AG04449 (cell line): ENCODE measurements around the gene MISP.
"Not testable (repeated sequence)": the region's sequence is repeated elsewhere in the genome, so short reads cannot be mapped to it uniquely, and the experiment has no call there.

ENCODE experiments used
- CTCF ChIA-PET: fragments of 350-600 bp; formaldehyde crosslinking; extraction: SDS; loops from one replicate; lab custom pipeline; 2021; ENCODE audit warnings: antibody characterized with exemption; lab: Yijun Ruan, JAX
- POLR2A ChIA-PET: fragments of 400-600, 350-600 bp; formaldehyde crosslinking; extraction: SDS; loops from one replicate; lab custom pipeline; 2020; ENCODE audit warnings: antibody characterized with exemption, inconsistent platforms; lab: Yijun Ruan, JAX
- DNase-seq: peaks from one replicate; pipeline ENCODE4 v3.0.0-alpha.2; 2010; ENCODE audit warnings: low read depth, low spot score
- H3K4me3 ChIP-seq: 2 replicates; pipeline ENCODE4 v1.5.1; 2011; ENCODE audit warnings: low read depth, mild to moderate bottlenecking, control low read depth, low read length
- TF ChIP-seq, protein P1 (sequence below): IDR thresholded peaks from one replicate; pipeline ENCODE4 v1.5.1; 2011; ENCODE audit warnings: mild to moderate bottlenecking, moderate library complexity, low read length, control low read depth, inconsistent platforms; ENCODE audit not compliant: insufficient read depth; ENCODE audit errors: missing control alignments

MISP gene

DNA sequence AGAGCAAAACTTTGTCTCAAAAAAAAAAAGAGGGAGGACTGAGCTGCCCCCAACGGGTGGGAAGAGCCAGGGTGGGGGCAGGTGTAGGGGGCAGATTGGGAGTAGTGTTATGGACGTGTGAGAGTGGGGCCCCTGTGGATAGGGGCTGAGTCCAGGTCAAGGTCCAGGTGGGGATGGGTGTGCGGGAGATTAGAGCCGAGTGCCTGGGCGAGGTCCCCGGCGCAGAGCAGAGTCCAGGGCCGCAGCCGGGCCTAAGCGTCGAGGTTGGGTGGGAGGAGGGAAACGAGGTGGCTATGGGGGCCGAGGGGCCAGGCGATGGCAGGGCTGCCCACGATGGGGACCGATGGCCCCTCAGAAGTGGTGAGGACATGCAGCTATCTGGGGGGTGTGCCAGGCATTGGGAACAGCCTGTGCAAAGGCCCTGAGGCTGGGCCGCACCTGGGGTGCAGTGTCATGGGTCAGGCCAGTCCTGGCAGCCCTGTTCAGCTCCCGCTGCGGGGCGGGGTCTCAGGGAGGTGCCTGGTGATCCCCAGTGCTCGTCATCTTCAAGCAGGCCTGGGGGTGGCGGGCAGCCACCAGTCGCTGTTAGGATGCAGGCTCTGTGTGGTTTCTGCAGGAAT lies 12.3 kb upstream of the MISP start:
- CTCF ChIA-PET = interaction anchor here (1.0 to 1.7 kb wide), 5 partner anchors 12 to 116 kb away, joined by 3 to 7 read pairs (median 5); partner anchors contain the start of gene RNF126
- no peak overlapping the region for H3K4me3 ChIP-seq
- DNase-seq = no peak
- POLR2A ChIA-PET = no interaction called here
- TF ChIP-seq, protein P1, sequence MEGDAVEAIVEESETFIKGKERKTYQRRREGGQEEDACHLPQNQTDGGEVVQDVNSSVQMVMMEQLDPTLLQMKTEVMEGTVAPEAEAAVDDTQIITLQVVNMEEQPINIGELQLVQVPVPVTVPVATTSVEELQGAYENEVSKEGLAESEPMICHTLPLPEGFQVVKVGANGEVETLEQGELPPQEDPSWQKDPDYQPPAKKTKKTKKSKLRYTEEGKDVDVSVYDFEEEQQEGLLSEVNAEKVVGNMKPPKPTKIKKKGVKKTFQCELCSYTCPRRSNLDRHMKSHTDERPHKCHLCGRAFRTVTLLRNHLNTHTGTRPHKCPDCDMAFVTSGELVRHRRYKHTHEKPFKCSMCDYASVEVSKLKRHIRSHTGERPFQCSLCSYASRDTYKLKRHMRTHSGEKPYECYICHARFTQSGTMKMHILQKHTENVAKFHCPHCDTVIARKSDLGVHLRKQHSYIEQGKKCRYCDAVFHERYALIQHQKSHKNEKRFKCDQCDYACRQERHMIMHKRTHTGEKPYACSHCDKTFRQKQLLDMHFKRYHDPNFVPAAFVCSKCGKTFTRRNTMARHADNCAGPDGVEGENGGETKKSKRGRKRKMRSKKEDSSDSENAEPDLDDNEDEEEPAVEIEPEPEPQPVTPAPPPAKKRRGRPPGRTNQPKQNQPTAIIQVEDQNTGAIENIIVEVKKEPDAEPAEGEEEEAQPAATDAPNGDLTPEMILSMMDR = no peak

DNA sequence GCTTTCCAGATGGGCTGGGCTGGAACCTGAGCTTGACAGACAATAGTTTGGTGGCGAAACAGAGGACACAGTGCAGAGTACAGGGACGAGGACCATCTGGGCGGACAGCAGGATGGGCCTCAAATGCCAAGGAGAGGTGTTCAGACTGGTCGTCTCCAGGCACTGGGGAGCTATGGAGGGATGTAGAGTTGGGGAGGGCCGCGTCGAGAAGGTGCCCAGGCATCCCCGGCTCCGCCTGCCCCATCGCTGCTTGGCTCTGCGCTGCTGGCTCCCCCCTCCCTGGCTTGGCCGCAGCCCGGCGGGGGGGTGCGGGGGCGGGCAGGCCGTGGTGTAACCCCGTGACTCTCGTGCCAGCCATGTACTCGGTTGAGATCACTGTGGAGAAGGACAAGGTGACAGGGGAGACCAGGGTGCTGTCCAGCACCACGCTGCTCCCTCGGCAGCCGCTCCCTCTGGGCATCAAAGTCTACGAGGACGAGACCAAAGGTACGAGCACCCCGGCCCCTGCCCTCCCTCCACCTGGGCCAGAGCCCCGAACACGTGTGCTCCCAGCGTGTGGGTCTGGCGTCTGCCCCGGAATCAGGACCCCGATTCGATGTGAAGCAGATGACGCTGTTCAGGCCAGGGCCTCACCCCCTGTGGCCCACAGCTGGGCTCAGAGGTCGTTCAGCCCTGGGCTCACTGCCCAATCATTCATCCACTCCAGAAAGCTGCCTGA lies 10.8 kb upstream of the MISP start:
- POLR2A ChIA-PET = no interaction called here
- no peak for DNase-seq
- TF ChIP-seq, protein P1 = no peak
- no peak overlapping the region for H3K4me3 ChIP-seq
- CTCF ChIA-PET = interaction anchor here (1.0 to 1.7 kb wide), 3 partner anchors 10 to 114 kb away, joined by 3 to 7 read pairs (median 3); partner anchors contain the start of gene RNF126

DNA sequence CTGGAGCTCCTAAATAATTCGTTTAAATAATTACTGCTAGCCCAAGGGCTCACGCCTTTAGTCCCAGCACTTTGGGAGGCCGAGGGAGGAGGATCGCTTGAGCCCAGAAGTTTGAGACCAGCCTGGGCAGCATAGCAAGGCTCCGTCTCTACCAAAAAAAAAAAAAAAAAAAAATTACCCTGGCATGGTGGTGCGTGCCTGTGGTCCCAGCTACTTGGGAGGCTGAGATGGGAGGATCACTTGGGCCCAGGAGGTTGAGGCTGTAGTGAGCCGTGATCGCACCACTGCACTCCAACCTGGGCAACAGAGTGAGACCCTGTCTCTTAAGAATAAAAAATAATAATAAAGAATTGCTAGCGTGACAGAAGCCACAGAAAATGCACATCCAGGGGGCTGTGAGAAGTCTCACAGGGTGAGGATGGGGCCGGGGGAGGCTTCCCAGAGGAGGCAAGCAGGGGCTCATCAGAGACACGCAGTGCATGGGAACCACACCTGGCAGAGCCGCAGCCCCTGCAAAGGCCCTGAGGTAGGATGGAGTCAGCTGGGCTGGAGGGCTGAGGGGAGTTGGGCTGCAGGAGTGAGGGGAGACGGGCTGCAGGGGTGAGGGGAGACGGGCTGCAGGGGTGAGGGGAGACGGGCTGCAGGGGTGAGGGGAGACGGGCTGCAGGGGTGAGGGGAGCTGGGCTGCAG lies 10.0 kb upstream of the MISP start:
- POLR2A ChIA-PET, DNase-seq, H3K4me3 ChIP-seq: not testable (repeated sequence)
- CTCF ChIA-PET = interaction anchor here (0.9 to 1.2 kb wide), 2 partner anchors 10 to 77 kb away, joined by 3 to 4 read pairs; partner anchors contain the start of gene RNF126

DNA sequence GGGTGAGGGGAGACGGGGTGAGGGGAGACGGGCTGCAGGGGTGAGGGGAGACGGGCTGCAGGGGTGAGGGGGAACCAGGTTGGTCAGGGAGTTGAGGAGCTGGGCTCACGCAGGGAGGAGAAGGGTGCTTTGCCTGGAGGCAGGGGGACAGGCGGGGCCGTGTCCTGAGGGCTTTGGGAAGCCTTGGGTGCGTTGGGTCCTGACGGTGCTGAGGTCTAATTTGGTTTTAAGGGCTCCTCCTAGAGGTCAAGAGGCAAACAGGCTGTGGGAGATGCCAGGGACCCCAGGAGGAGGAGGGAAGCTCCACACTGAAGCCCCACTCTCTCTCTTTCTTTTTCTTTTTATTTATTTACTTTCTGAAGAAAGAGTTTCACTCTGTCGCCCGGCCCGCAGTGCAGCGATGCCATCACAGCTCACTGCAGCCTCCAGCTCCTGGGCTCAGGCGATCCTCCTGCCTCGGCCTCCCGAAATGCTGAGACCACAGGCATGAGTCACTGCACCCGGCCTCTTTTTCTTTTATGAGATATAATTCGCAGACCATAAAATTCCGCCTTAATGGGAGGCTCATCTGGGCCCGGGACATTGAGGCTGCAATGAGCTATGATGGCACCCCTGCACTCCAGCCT lies 9.3 kb upstream of the MISP start:
- H3K4me3 ChIP-seq = no peak overlapping the region
- TF ChIP-seq, protein P1 = no peak
- POLR2A ChIA-PET = no interaction called here
- DNase-seq = no peak
- CTCF ChIA-PET = interaction anchor here (0.9 to 1.2 kb wide), 2 partner anchors 11 to 78 kb away, joined by 3 to 4 read pairs; partner anchors contain the start of gene RNF126

DNA sequence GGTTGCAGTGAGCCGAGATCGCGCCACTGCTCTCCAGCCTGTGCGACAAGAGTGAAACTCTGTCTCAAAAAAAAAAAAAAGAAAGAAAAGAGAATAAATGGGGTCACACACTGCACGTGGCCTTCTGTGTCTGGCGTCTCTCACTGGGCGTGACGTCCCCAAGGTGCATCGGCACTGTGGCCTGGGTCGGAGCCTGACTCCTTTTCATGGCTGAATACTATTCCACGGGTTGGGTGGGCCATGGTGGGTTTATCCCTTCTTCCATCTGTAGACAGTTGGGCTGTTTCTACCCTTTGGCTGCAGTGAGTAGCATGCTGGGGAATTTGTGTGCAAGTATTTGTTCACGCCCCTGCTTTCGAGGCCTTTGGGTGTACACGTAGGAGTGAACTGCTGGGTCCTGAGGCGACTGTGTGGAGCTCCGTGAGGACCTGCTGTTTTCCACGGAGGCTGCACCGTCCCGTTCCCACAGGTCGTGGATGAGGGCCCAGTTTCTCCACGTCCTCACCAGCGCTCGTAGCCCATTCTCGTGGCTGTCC lies 8.3 kb upstream of the MISP start:
- ChIA-PET CTCF (interaction anchor here (1.2 kb wide), 1 partner anchor 12 kb away, joined by 3 read pairs; no protein-coding TSS in a partner anchor), POLR2A (no interaction called here)
- no peak for DNase-seq
- TF ChIP-seq, protein P1 = no peak
- no peak overlapping the region for H3K4me3 ChIP-seq

DNA sequence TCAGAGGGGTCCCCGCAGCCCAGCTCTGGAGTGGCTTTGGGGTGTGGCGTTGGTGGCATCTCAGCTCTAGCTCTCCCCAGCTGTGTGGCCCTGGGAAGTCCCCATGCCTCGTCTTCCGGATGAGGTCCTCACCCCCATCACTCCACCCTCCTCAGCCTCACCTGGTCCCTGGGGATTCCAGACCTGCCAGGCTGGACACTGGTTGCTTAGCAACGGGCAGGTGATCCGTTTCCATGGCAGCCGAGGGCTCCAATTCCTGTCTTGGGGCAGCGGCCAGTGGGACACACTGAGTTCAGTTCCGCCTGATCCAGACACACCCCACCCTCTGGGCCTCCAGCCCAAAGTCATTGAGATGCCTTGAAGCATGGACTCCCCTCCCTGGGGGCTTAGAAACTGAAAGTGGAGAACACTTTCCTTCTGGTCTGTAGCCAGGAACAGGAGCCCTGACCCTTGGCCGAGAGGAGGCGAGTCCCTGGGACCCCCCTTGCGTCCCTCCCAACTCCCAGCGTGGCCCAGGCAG lies 7.7 kb upstream of the MISP start:
- CTCF ChIA-PET = no interaction called here
- POLR2A ChIA-PET = no interaction called here
- TF ChIP-seq, protein P1 = no peak
- DNase-seq = no peak
- H3K4me3 ChIP-seq = no peak overlapping the region

DNA sequence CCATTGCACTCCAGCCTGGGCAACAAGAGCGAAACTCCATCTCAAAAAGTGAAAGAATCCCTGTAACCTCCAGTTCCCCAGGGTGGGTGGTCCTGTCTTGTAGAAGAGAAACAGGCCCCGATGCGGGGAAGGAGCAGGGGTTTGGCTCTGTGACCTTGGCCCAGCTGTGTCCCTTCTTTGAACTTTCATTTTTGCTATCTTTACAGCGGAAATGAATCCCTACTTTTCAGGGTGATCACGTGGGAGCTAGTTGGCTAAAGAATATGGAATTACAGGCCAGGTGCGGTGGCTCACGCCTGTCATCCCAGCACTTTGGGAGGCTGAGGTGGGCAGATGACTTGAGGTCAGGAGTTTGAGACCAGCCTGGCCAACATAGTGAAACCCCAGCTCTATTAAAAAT lies 5.8 kb upstream of the MISP start:
- CTCF ChIA-PET = interaction anchor here (2.2 kb wide), 1 partner anchor 11 kb away, joined by 12 read pairs; no protein-coding TSS in a partner anchor
- DNase-seq, POLR2A ChIA-PET, H3K4me3 ChIP-seq: not testable (repeated sequence)
